ENCODE results near the gene C16orf86.

Gene C16orf86

GRCh38 chr16:67663877-67664222 is 2.8 kb upstream of the C16orf86 start:
- no CpG with 5 or more reads among the region's 6 CpGs for WGBS (ENCODE audit: extremely low coverage, insufficient coverage, insufficient read length)
- no peaks in the 10 kb centered on the region for H3K9me3 ChIP-seq (ENCODE audit: insufficient read depth, low read depth, low read length)

GRCh38 chr16:67664258-67664657 is 2.4 kb upstream of the C16orf86 start:
- Histone ChIP-seq H3K4me1 (ENCODE audit: control insufficient read depth in 1 of 2, insufficient read depth in 2 of 2, low read length in 2 of 2) (peaks cover 14 to 18% of the 10 kb centered on the region in 2 experiments), H2BK120ac (ENCODE audit: insufficient read depth, low read length, poor library complexity) (no peak overlapping the region), H2AK5ac (ENCODE audit: low read length) (no peak overlapping the region), H3K27me3 (ENCODE audit: insufficient read depth, low read length) (no peaks in the 10 kb centered on the region), H3K4ac (ENCODE audit: low read depth, low read length) (no peak overlapping the region), H3K36me3 (ENCODE audit: control insufficient read depth in 1 of 2, insufficient read depth in 2 of 2, low read length in 2 of 2) (peaks cover 4% of the 10 kb centered on the region in 2 experiments), H2AFZ (ENCODE audit: insufficient read depth, low read length, poor library complexity) (no peak overlapping the region), H3K23ac (ENCODE audit: low read length) (no peak overlapping the region), H3K79me1 (ENCODE audit: low read length) (peaks cover 12% of the 10 kb centered on the region), H3K9me3 (ENCODE audit: insufficient read depth, low read depth, low read length) (no peaks in the 10 kb centered on the region), H4K91ac (ENCODE audit: low read depth, low read length) (no peak overlapping the region), H3K27ac (ENCODE audit: low read depth, low read length) (no peak overlapping the region), H4K12ac (ENCODE audit: low read depth, low read length) (no peak overlapping the region), H2BK5ac (ENCODE audit: low read depth, low read length, poor library complexity) (no peak overlapping the region), H3K79me2 (ENCODE audit: control insufficient read depth, insufficient read depth, low read length, poor library complexity) (peaks cover 6% of the 10 kb centered on the region), H3K18ac (ENCODE audit: low read length) (no peak overlapping the region), H3K4me3 (ENCODE audit: low read depth, low read length) (no peak overlapping the region), H3K4me2 (ENCODE audit: low read length) (no peak overlapping the region), H4K8ac (ENCODE audit: low read depth, low read length) (no peak overlapping the region), H3K9ac (ENCODE audit: low read length) (no peak overlapping the region), H3K14ac (ENCODE audit: low read length) (no peak overlapping the region), H2BK12ac (ENCODE audit: low read length) (no peak overlapping the region)
- no CpG with 5 or more reads among the region's 4 CpGs for WGBS (ENCODE audit: extremely low coverage, insufficient coverage, insufficient read length)
- no peak for DNase-seq

More at GRCh38 chr16:67663877-67664222, 2.8 kb upstream of the C16orf86 start:
- Histone ChIP-seq H4K12ac (ENCODE audit: low read depth, low read length) (no peak overlapping the region), H3K9ac (ENCODE audit: low read length) (no peak overlapping the region), H3K4me3 (ENCODE audit: low read depth, low read length) (no peak overlapping the region), H3K4me2 (ENCODE audit: low read length) (no peak overlapping the region), H4K91ac (ENCODE audit: low read depth, low read length) (no peak overlapping the region), H2AFZ (ENCODE audit: insufficient read depth, low read length, poor library complexity) (no peak overlapping the region), H2BK5ac (ENCODE audit: low read depth, low read length, poor library complexity) (no peak overlapping the region), H2BK120ac (ENCODE audit: insufficient read depth, low read length, poor library complexity) (no peak overlapping the region), H3K18ac (ENCODE audit: low read length) (no peak overlapping the region), H3K4ac (ENCODE audit: low read depth, low read length) (no peak overlapping the region), H3K79me2 (ENCODE audit: control insufficient read depth, insufficient read depth, low read length, poor library complexity) (peaks cover 6% of the 10 kb centered on the region), H3K27me3 (ENCODE audit: insufficient read depth, low read length) (no peaks in the 10 kb centered on the region), H2BK12ac (ENCODE audit: low read length) (no peak overlapping the region), H3K27ac (ENCODE audit: low read depth, low read length) (no peak overlapping the region), H3K23ac (ENCODE audit: low read length) (no peak overlapping the region), H3K14ac (ENCODE audit: low read length) (no peak overlapping the region), H3K79me1 (ENCODE audit: low read length) (peaks cover 12% of the 10 kb centered on the region), H3K36me3 (ENCODE audit: control insufficient read depth in 1 of 2, insufficient read depth in 2 of 2, low read length in 2 of 2) (peaks cover 4% of the 10 kb centered on the region in 2 experiments), H4K8ac (ENCODE audit: low read depth, low read length) (no peak overlapping the region), H2AK5ac (ENCODE audit: low read length) (no peak overlapping the region), H3K4me1 (ENCODE audit: control insufficient read depth in 1 of 2, insufficient read depth in 2 of 2, low read length in 2 of 2) (peaks cover 16 to 21% of the 10 kb centered on the region in 2 experiments)
- DNase-seq, result no peak

GRCh38 chr16:67664871-67665270 is 1.7 kb upstream of the C16orf86 start:
- no CpG with 5 or more reads among the region's 7 CpGs for WGBS (ENCODE audit: extremely low coverage, insufficient coverage, insufficient read length)
- no peak overlapping the region for H2BK120ac ChIP-seq (ENCODE audit: insufficient read depth, low read length, poor library complexity)
- H3K27me3 ChIP-seq (ENCODE audit: insufficient read depth, low read length), result no peaks in the 10 kb centered on the region
- H3K4me3 ChIP-seq (ENCODE audit: low read depth, low read length), result no peak overlapping the region
- H2BK12ac ChIP-seq (ENCODE audit: low read length), result no peak overlapping the region
- H2AK5ac ChIP-seq (ENCODE audit: low read length), result no peak overlapping the region
- H3K79me2 ChIP-seq (ENCODE audit: control insufficient read depth, insufficient read depth, low read length, poor library complexity), result peaks cover 5% of the 10 kb centered on the region
- H3K36me3 ChIP-seq (ENCODE audit: control insufficient read depth in 1 of 2, insufficient read depth in 2 of 2, low read length in 2 of 2), result peaks cover 4% of the 10 kb centered on the region in 2 experiments
- H3K23ac ChIP-seq (ENCODE audit: low read length), result no peak overlapping the region
- H2AFZ ChIP-seq (ENCODE audit: insufficient read depth, low read length, poor library complexity), result no peak overlapping the region
- peaks cover 11 to 14% of the 10 kb centered on the region in 2 experiments for H3K4me1 ChIP-seq (ENCODE audit: control insufficient read depth in 1 of 2, insufficient read depth in 2 of 2, low read length in 2 of 2)
- H3K27ac ChIP-seq (ENCODE audit: low read depth, low read length), result no peak overlapping the region
- H3K79me1 ChIP-seq (ENCODE audit: low read length), result peaks cover 10% of the 10 kb centered on the region
- no peak overlapping the region for H3K14ac ChIP-seq (ENCODE audit: low read length)
- H3K4ac ChIP-seq (ENCODE audit: low read depth, low read length), result no peak overlapping the region
- no peak overlapping the region for H3K9ac ChIP-seq (ENCODE audit: low read length)
- no peak overlapping the region for H2BK5ac ChIP-seq (ENCODE audit: low read depth, low read length, poor library complexity)
- H4K12ac ChIP-seq (ENCODE audit: low read depth, low read length), result no peak overlapping the region
- H3K4me2 ChIP-seq (ENCODE audit: low read length), result no peak overlapping the region
- no peaks in the 10 kb centered on the region for H3K9me3 ChIP-seq (ENCODE audit: insufficient read depth, low read depth, low read length)
- no peak overlapping the region for H4K91ac ChIP-seq (ENCODE audit: low read depth, low read length)
- DNase-seq, result no peak
- no peak overlapping the region for H4K8ac ChIP-seq (ENCODE audit: low read depth, low read length)
- no peak overlapping the region for H3K18ac ChIP-seq (ENCODE audit: low read length)

- Histone ChIP-seq H3K36me3 (ENCODE audit: control insufficient read depth in 1 of 2, insufficient read depth in 2 of 2, low read length in 2 of 2) (peaks cover 4% of the 10 kb centered on the region in 2 experiments), H4K12ac (ENCODE audit: low read depth, low read length) (no peak overlapping the region)
- no CpG with 5 or more reads among the region's 5 CpGs for WGBS (ENCODE audit: extremely low coverage, insufficient coverage, insufficient read length)
Measured at GRCh38 chr16:67665598-67665997, 1.0 kb upstream of the C16orf86 start.

More at GRCh38 chr16:67665598-67665997, 1.0 kb upstream of the C16orf86 start:
- H2BK5ac ChIP-seq (ENCODE audit: low read depth, low read length, poor library complexity), result no peak overlapping the region
- H3K14ac ChIP-seq (ENCODE audit: low read length), result no peak overlapping the region
- H3K79me2 ChIP-seq (ENCODE audit: control insufficient read depth, insufficient read depth, low read length, poor library complexity), result peaks cover 3% of the 10 kb centered on the region
- H3K23ac ChIP-seq (ENCODE audit: low read length), result no peak overlapping the region
- H4K8ac ChIP-seq (ENCODE audit: low read depth, low read length), result peak overlapping the region; percentile 3
- H3K9ac ChIP-seq (ENCODE audit: low read length), result no peak overlapping the region
- no peaks in the 10 kb centered on the region for H3K27me3 ChIP-seq (ENCODE audit: insufficient read depth, low read length)
- H3K79me1 ChIP-seq (ENCODE audit: low read length), result peaks cover 5% of the 10 kb centered on the region
- H3K4me1 ChIP-seq (ENCODE audit: control insufficient read depth in 1 of 2, insufficient read depth in 2 of 2, low read length in 2 of 2), result peaks cover 11 to 14% of the 10 kb centered on the region in 2 experiments
- DNase-seq, result no peak
- peak overlapping the region; percentile 78 for H3K4me2 ChIP-seq (ENCODE audit: low read length)
- H3K4ac ChIP-seq (ENCODE audit: low read depth, low read length), result no peak overlapping the region
- H2AK5ac ChIP-seq (ENCODE audit: low read length), result no peak overlapping the region
- H3K4me3 ChIP-seq (ENCODE audit: low read depth, low read length), result no peak overlapping the region
- no peak overlapping the region for H2AFZ ChIP-seq (ENCODE audit: insufficient read depth, low read length, poor library complexity)
- no peaks in the 10 kb centered on the region for H3K9me3 ChIP-seq (ENCODE audit: insufficient read depth, low read depth, low read length)
- H2BK120ac ChIP-seq (ENCODE audit: insufficient read depth, low read length, poor library complexity), result no peak overlapping the region
- no peak overlapping the region for H3K27ac ChIP-seq (ENCODE audit: low read depth, low read length)
- H2BK12ac ChIP-seq (ENCODE audit: low read length), result no peak overlapping the region
- H3K18ac ChIP-seq (ENCODE audit: low read length), result no peak overlapping the region
- H4K91ac ChIP-seq (ENCODE audit: low read depth, low read length), result no peak overlapping the region
